NCI-H2171 treated with DMSO at 0.1 percent for 48 hours (cell line): ENCODE data around the gene PHEX.
A peak's percentile ranks its signal among the peaks of the same experiment; 100 is the strongest.

Source experiments
- DNase-seq: peaks from one replicate; lab custom pipeline; 2025; lab: John Stamatoyannopoulos, UW

The PHEX gene

DNA sequence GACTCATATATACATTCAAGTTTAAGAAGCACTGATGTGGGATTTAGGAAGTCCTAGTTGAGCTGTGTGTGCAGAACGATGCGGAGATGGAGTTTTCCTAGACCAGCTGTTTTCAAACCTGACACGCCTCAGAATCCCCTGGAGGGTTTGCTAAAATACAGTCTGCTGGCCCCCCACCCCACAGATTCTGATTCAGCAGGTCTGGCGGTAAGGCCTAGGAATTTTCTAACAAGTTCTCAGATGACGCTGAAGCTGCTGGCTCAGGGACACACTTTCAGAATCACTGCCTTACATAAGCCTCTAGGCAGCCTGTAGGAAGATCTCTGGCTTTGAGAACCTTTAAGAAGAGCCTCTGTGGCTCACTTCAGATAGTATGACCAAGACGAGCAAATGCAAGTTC, 73.1 kb downstream of the PHEX start:
- peak; percentile 21 for DNase-seq

DNA sequence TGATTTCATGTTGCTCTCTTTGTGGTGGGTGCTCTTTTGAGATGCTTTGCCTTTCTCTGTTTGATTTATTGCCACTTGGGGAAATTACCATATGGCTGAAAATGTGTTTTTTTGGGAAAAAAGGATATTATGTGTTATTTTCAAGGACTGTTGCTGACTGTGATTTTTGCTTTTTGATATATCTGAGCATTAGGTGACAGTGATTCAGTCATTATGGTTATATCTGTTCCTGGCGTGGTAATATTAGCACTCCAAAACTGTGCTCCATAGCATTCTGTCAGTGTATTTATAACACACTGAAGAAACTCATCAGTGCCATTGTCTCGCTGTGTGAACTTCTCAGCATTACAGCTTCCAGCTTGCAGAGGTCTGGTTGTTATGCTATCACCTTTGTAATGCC, 73.8 kb downstream of the PHEX start:
- DNase-seq, result no peak

DNA sequence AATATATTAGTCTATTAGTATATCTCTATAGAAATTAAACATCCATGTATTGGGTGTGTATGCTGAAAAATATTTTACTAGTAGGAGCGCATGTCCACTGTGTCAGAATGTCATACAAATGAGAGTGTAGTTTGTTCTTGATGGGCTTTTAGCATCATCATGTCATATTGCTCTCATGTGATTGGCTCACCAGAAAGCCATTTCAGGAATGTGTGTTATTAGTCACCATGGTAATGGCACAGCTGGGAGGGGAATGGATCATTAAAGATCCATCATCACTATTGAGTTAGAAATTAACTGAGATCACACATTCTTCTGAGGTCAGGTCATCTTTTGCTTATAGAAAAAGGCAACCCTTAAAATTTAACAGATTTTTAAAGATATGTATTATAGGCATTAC, 77.3 kb downstream of the PHEX start:
- DNase-seq, result no peak

DNA sequence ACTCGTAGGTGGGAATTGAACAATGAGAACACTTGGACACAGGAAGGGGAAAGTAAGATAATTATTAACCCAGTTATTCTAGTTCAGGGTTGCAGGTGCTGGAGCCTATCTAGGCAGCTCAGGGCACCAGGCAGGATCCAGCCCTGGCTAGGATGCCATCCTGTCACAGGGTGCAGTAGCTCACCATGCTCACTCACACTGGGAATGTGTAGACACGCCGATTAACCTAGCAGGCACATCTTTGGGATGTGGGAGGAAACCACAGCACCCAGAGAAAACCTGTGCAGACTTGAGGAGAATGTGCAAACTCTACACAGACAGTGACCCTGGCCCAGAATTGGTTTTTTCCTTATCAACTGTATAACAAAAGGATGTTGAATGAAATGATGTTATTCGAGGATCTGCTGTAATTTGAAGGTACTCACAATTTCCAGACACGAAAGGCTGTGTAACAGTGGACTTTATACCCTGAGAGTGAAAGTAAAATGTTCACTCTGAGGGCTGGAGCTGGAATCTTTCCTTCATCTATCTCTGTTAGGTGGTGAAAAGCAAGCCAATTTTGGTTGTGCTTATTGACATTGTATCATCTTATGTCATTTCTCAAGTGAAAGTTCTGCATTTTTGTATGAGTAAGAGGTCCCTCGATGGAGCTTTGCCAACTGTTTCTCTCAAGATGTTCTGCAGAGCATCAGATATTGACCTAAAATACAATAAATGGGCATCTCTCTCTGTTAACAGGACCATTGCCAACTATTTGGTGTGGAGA, 78.8 kb downstream of the PHEX start:
- no peak for DNase-seq

DNA sequence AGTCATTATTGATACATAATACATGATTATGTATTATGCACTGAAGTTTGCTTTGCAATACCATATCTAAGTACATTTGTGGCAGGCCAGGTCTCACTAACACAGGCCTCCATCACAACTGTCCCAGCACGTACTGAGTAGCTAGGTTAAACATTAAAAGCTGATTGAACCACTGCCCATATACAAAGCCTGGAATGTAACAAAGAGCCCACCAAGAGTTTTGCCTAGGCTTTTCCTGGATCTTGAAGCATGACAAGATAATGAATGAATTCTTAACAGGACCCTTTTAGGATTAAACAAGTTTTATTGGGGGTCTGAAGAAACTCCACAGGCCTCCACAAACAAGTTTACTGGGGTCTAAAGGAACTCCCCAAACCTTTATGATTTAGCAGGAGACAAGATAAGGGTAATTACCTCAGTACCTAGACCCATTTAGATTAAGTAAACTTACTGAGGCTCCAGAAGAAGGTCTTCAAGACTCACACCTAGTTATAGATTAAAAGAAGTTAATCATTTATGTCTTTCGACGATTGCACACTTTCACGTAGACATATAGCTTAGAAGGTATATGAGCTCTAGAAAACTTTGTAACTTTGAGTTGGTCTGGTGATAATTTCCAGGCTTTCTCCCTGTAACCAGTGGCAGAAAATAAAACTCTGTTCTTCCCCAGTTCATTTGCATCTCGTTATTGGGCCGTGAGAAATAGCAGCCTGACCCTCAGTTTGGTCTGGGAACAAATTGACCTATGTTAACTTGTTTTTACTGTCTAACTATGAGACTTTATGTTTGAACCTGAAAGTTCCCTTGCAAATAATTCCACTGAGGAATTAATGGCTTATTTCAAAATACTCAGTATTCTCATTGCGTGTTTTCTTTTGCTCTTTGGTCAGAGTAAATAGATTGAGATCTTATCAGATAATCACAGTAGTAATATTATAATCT, 84.8 kb downstream of the PHEX start:
- DNase-seq, result no peak

DNA sequence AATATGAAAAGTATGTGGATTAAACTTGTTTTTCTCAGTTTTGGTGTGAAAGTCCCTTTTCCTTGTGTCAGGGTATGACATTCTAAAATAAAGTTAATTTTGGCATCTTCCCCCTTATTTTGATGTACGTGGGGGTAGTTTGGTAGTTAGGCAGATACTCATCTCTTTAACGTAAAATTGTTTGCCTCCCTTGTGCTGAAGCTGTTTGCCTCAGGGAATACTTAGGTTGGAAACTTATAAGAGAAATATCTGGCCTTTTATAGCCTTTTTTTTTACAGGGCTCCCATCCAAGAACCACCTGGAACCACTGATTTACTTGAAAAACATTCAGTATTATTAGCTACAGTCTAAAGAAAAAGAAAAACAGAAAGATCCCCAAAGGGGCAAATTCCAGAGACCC, 85.5 kb downstream of the PHEX start:
- no peak for DNase-seq

DNA sequence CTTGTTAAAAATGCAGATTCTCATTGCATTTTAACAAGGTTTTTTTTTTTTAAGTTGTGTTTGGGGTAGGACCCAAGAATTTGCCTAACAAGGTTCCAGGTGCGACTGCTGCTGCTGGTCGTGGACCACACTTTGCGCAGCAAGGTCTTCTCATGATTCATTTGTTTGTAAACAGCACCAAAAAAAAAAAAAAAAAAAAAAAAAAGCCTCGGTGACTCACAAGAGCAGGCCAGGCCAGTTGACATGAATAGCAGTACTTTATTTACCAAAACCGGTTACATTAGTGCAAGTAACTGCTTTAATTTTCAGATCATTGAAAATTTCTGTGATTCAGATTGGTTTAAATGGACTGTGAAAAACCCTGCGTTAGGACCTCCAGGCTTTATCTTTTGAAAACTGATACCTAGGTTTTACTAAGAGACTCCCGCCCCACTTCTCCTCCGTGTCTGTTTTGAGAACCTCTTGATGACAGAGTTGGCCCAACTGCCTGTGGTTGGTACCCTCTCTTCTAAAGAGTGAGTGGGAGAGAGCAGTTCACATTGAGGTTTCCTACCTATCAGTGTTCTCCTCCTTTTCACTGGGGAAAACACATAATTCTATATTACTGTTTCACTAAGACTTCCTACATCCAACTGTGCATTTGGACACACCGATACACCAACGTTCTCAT, 86.2 kb downstream of the PHEX start:
- DNase-seq, result no peak

DNA sequence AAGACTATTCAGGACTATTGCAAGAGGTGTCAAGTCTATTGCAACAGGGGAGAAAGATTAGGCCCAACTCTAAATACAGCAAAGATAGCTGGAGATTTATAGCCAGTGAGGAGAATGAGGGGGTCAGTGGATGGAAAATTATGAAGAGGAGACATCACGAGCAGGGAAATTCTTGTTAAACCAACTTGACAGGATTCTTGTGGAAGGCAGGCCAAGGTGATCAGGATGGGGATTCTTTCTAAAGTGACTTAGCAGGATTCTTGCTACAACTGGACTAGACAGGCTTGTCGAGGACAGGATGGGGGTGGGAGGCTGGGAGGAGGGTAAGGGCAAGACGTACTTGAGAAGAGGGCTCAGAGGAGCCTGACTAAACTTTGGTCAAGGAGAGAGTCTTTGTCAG, 89.0 kb downstream of the PHEX start:
- no peak for DNase-seq

DNA sequence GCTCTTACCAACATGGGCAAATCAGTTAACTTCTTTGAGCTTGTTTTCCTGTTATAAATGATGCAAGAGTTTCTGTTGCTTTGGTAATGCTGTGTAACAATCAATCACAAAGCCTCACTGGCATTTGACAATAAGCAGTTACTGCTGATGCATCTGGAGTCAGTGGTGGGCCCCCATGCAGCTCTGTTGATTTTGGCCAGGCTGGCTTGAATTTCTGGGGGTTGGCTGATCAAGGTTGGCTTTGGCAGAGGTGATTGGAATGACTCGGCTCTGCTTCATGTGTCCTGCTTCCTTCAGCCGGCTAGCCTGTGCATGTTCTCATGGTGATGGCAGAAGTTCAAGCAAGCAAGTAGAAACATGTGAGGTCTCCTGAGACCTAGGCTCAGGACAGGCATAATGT, 90.4 kb downstream of the PHEX start:
- no peak for DNase-seq

DNA sequence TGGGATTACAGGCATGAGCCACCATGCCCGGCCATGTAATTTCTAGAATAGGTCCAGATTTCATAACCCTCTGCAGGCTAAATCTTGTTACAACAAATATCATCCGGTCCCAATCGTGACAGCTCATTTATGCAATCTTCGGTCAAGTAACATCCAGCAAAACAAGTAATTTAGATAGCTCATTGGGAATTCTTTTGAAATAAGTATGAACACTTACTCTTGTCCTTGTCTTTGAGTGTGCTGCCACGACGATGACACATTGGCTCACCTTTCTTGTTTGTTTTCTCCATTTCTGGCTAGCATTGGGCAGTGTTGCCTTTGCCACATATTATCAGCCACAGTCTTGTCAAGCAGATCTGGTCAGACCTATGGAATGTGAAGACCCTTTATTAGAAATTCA, 92.0 kb downstream of the PHEX start:
- DNase-seq, result no peak

DNA sequence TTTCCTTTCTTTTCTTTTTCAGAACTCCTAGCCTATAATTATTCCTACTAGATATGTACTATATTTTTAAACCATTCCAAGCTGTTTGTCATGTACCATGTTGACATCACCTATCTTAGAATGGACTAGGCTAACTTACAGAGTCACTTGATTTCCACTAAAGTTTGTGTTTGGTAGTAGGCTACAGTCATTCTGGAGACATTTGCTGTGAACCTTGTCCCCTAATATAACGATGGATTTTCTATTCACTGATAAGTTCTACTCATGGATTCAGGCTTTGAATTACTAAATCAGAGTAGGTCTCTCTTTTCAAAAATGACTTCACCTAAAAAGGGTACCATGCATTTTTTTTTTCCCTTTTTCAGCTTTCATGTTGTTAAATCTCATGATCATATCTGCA, 93.4 kb downstream of the PHEX start:
- no peak for DNase-seq

DNA sequence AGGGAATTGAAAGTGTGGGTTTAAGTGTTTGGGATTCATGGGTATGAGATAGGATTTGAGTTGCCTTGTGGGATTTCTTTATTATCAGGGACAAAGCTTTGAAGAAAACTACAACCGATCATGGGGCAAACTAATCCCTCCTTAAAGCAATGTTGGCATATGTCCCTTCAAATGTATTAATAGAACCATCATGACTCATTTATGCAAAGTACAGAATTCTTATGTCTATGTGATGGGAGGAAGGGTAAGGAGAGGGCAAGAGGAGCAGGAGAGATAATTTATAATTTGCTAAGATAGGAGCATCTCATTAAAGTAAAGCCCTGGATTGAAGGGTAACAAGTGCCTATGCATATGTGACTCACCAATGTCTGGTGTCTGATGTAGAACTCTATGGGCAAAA, 94.2 kb downstream of the PHEX start:
- no peak for DNase-seq

DNA sequence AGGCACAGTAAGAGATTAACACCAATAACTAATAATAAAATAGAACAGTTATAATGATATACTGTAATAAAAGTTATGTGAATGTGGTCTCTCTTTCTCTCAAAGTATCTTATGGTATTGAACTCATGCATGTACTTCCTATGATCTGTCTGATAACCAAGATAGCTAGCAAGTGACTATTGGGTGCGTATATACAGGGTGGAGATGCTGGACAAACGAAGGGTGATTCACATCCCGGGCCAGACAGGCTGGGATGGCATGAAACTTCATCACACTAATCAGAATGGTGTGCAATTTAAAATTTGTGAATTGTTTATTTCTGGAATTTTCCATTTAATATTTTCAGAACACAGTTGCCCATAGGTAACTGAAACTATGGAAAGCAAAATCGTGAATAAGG, 96.8 kb downstream of the PHEX start:
- no peak for DNase-seq

DNA sequence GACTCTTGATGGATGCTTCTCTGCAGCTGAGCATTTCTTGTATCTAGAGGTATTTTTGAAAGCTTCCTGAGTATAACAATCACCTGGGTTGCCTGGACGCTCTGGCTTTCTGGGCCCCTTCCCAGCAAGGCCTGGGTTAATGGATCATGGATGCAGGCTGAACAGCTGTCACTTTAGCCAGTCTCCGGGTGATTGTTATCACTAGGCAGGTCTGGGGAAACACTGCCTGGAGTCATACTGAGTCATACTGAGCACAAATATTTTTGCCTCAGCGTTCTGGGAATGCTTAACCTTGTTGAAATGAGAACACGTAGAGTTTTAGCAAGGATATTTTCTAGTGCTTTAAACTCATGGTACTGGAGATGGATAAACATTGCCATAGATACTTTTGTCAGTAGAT, 102.6 kb downstream of the PHEX start:
- peak; percentile 23 for DNase-seq

DNA sequence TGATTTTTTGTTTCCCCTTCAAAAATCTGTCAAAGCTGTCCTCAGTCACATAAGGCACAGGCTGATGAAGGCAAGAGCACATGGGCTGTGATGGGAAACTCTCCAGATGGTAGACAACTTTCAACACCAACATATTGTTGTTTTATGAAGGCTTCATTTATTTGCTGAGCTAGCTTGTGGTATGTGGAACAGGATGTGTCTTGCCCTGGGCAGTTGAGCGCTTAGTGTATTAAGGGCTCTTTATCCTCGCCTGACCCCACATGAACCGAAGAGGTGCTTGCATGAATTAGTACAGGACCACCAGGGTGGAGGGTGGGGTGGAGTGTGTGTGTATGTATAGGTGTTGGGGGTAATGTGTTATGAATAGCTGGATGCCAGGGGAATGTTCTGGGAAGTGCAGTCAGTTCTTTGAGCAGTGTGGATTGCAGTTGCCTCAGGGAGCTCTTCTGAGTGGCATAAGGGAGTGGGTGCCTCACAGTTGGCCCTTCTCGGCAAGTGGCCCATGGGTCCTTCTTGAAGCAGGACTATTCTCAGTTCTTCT, 103.1 kb downstream of the PHEX start:
- DNase-seq, result peak; percentile 56

DNA sequence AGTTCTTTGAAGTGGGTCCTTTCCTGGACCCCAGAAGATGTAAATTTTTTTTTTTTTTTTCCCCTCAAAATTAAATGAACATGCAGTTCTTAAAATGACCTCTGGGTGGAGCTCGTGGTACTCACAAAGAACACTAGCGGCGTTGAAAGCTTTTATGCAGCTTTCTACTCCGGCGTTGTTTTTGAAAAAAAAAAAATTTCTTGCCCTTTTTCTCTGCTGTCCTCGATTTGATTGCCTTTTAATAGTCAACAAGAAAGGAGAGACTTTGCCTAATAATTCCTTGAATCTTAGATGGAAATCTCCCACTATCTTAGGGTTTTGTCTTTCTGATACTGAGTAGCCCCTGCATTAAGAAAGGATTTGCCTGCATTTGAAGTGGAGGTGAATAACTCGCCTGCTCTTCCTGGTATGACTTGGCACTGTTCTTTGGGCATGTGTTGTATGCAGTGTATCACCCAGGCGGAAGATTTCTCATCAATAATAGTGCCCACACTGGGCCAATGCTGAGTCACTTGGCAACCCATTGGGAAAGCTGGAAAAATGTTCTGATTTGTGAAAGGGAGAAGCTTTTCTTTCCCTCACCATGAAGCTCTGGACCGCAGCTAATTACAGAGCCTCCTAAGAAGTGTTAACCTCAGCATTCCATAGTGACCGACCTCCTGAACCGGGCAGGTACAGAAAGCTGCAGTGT, 104.0 kb downstream of the PHEX start:
- peak; percentile 67 for DNase-seq

DNA sequence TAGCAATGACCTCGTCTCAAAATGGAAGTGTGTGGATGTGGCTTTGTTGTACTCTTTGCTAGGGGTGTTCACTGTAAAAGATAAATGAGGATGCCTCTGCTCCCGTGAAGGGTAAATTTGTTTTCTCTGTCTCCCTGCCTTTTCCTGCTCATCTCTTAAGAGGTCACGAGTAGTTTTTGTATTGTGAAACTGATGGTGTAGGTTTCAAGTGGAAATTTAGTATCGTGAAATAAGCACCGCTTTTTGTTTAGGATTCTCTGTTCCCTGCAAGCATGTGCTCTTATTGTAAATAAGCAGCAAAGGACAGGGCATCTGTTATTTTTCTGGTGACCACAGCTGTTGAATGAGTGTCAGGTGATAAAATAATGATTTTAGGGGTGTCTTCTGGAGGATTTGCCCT, 104.6 kb downstream of the PHEX start:
- DNase-seq, result peak; percentile 7

DNA sequence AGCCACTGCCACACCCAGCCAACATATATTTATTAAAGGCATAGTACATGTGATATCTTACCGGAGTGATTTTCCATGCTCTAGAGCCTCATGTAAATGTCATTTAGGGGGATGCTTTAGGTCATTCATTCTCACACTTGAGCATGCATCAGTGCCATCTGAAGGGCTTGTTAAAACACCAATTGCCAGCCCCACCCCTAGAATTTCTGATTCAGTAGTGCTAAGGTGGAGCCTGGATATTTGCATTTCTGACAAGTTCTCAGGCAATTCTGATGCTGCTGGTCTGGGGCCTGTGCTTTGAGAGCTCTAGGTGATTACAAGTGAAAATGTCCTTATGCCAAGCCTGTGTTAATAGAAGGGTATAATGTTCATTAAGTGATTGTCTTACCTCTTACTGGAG, 107.7 kb downstream of the PHEX start:
- no peak for DNase-seq

DNA sequence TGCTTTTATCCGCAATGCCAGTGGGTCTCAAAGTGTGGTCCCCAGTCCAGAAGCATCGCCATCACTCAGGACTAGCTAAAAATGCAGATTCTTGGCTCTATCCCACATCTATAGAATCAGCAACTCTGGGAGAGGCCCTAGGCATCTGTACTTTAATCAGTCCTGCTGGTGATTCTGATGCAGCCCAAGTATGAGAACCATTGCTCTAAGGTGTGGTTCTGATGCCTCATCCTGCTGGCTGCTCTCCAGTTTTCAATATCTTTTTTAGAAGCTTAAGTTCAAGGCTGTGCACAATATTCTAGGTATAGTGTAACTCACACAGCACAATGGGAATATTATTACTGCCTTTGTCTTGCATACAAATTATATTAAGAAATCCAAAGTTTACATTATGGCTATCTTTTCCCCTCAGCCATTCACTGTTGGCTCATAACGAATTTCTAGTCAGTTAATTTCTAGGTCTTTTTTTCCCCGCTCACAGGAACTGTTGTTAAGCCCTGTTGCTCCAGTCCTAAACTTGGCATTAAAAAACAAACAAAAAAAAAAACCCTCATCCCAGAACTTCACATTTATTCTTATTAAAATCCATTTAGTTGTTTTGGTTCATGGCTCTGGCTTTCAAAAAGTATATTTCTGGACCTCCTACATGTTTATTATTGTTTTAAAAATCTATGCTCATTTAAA, 109.1 kb downstream of the PHEX start:
- no peak for DNase-seq

DNA sequence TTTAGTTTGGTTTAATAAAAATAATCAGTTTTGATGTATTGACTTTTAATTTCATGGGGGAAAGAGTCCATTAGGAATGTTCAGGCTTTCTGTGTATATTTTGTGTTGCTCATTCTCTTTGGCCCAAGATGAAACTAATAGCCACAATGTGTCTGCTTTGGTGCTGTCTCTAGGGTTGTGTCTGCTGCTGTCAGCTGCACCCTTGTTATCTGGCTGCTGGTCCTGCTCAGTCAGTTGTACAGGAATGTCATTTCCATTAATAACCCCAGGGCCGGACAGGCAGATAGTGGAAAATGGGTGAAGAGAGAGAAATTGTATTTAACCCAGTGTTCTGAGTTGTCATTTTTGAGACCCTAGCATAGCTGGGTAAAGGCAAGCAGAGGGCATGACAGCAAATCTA, 115.1 kb downstream of the PHEX start:
- no peak for DNase-seq

DNA sequence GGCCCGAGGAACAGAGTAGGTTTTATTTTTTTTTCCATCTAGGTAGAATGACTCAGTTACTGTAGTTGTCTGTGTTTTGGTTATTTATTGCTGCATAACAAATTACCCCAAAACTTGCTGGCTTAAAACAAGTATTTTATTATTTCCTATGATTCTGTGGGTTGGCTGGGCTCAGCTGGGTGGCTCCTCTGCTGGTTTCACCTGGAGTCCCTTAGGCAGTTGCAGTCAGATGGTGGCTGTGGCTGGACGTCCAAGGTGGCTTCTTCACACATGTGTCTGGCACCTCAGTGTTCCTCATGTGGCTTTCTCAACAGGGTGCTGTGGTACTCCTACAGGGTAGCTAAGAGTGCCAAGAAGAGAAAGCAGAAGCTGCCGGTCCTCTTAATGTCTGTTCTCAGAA, 115.8 kb downstream of the PHEX start:
- no peak for DNase-seq
